ENCODE measurements around the gene FAAP100.

DNA sequence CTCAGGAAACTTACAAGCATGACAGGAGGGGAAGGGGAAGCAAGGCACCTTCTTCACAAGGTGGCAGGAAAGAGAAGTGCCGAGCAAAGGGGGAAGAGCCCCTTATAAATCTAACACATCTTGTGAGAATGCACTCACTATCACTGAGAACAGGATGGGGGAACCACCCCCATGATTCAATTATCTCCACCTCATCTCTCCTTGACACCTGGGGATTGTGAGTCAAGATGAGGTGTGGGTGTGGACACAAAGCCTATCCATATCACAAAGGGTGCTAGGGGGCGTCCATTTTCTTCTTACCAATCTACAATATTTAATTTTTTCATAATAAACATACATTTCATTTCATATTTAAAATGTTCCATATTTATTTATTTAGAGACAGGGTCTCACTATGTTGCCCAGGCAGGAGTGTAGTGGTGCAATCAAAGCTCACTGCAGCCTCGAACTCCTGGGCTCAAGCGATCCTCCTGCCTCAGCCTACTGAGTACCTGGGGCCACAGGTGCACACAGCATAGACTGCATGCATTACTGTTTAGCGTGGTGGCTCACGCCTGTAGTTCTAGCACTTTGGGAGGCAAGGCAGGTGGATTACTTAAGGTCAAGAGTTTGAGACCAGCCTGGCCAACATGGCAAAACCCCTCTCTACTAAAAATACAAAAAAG, 26.5 kb upstream of the FAAP100 start:
- TF ChIP-seq CTCF (IDR thresholded peaks at IDR 0.05) (no peak), POLR2A (IDR thresholded peaks at IDR 0.05) (no peak)
